Subcutaneous adipose tissue (tissue), 4 donors: ENCODE results near the gene SYT12. TPM values are rescaled to one million over a fixed set of nuclear protein-coding genes. Genes with fewer than 3 reads are reported as not detected.

ENCODE experiments used
- total RNA-seq, 4 donors: library from RNA; depleted of rRNA; stranded (reverse); fragments of >200 nt; gene quantifications; one replicate each; pipeline ENCODE4 v1.1.0, GENCODE V29; 2016
- TF ChIP-seq, protein P1 (sequence below): fragments of 450-650 bp; IDR thresholded peaks from one replicate; pipeline ENCODE4 v1.5.1; 2016; ENCODE audit warnings: low read depth, mild to moderate bottlenecking, control low read depth, antibody characterized with exemption, moderate library complexity

SYT12 gene
- total RNA-seq, 4 donors from 2014 or later, result 0.16 to 0.44 (median 0.36) TPM

GRCh38 chr11:67002921-67003411 is 20.0 kb upstream of the SYT12 start:
- TF ChIP-seq, protein P1, sequence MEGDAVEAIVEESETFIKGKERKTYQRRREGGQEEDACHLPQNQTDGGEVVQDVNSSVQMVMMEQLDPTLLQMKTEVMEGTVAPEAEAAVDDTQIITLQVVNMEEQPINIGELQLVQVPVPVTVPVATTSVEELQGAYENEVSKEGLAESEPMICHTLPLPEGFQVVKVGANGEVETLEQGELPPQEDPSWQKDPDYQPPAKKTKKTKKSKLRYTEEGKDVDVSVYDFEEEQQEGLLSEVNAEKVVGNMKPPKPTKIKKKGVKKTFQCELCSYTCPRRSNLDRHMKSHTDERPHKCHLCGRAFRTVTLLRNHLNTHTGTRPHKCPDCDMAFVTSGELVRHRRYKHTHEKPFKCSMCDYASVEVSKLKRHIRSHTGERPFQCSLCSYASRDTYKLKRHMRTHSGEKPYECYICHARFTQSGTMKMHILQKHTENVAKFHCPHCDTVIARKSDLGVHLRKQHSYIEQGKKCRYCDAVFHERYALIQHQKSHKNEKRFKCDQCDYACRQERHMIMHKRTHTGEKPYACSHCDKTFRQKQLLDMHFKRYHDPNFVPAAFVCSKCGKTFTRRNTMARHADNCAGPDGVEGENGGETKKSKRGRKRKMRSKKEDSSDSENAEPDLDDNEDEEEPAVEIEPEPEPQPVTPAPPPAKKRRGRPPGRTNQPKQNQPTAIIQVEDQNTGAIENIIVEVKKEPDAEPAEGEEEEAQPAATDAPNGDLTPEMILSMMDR, result no peak

DNA sequence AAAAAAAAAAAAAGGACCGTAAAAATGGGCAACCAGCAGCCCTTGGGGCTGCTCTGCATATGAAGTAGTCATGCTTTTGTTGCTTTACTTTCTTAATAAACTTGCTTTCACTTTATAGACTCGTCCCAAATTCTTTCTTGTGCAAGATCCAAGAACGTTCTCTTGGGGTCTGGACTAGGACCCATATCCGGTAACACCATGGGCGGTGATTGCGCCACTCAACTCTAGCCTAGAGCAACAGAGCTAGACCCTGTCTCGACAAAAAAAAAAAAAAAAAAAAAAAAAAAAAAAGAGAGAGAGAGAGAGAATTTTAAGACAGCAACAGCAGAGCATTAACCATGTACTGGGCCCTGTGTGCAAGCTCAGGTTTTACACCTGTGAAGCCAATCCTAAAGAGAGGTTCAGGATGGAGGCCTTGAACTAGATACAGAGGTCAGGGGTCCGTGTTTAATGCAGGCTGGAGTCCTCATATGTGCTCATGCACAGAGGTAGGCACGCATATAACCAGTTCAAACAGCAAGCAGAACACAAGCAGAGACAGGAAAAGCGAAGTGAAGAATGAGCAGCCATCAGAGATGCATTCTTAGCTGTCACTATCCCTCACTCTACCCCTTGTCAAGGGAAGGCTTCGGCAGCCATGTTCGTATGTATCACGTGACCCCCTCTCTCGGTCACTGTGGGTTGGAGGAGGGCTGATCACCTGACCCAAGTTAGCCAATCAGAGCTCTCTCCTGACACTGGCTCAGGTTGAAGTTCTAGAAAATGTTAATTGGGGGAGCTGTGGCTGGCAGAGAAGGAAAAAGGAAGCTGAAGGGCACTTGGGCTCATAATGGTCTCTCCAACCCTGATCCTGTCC is 16.7 kb upstream of the SYT12 start:
- TF ChIP-seq, protein P1, result no peak

GRCh38 chr11:67007126-67007525 is 15.8 kb upstream of the SYT12 start:
- TF ChIP-seq, protein P1, result no peak

- TF ChIP-seq, protein P1, result no peak
These were observed 12.5 kb upstream of the SYT12 start for GRCh38 chr11:67010296-67010905.

GRCh38 chr11:67013511-67014045 is 9.4 kb upstream of the SYT12 start:
- TF ChIP-seq, protein P1, result no peak

DNA sequence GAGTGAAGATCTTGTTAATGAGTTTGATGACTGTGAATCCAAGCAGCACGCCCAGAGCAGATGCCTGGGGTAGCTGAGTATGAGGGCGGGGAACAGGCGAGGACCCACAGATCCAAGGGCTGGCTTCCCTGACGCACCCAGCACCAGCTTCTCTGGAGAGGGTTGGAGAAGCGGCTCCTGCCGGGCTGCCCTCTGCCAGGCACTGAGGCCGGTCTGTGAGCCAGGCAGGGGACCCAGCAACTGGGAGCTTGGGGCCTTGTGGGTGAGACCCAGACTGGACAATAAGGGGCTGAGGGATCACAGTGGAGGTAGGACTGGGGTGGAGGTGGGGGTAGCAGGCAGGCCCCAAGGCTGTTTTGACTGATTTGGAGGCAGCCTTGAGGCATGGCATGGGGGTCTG is 8.6 kb upstream of the SYT12 start:
- TF ChIP-seq, protein P1, result no peak

DNA sequence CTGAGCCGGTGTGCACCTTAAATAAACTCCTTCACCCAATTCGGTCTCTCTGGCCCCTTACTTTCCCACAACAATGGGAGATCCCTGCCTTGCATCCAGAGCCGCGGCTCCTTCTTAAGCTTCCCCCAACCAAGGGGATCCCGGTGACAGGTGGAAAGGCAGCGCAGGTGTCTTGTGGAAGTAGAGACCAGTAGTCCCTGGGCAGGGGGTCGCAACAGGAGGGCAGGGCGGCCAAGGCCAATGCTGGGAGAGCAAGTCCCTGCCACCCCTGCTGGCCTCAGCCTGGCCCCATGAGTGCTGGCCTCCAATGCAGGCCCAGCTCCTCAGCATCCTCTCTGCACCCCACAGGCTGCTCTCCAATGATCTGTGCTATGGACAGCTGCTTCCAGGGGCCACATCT is 7.9 kb upstream of the SYT12 start:
- TF ChIP-seq, protein P1, result no peak
